ENCODE measurements around the gene SYDE2.
"Not testable (repeated sequence)": the region's sequence is repeated elsewhere in the genome, so short reads cannot be mapped to it uniquely, and the experiment has no call there.

The SYDE2 gene

GRCh38 chr1:85200463-85201339 lies at the start of gene SYDE2:
SYDE2 (minus strand) TSS chr1:85201016; CDS start chr1:85200996, 20 bp downstream.
- no peak for TF ChIP-seq CTCF (conservative IDR thresholded peaks at IDR 0.05)
- H3K27ac ChIP-seq = peak within 1 kb of the TSS; percentile 88

- not testable (repeated sequence) for H3K27ac ChIP-seq
Observed at GRCh38 chr1:85249042-85249441, 48.2 kb upstream of the SYDE2 start.

- H3K27ac ChIP-seq = no peak overlapping the region
- no peak for TF ChIP-seq CTCF (conservative IDR thresholded peaks at IDR 0.05)
Observed at GRCh38 chr1:85245891-85246290, 45.1 kb upstream of the SYDE2 start.

GRCh38 chr1:85245456-85245855 lies 44.6 kb upstream of the SYDE2 start:
- TF ChIP-seq CTCF (conservative IDR thresholded peaks at IDR 0.05) = no peak
- no peak overlapping the region for H3K27ac ChIP-seq

- no peak overlapping the region for H3K27ac ChIP-seq
- no peak for TF ChIP-seq CTCF (conservative IDR thresholded peaks at IDR 0.05)
Observed at GRCh38 chr1:85244271-85245061, 43.6 kb upstream of the SYDE2 start.

- no peak for TF ChIP-seq CTCF (conservative IDR thresholded peaks at IDR 0.05)
- no peak overlapping the region for H3K27ac ChIP-seq
Observed at GRCh38 chr1:85243372-85243771, 42.6 kb upstream of the SYDE2 start.

GRCh38 chr1:85240643-85241042 lies 39.8 kb upstream of the SYDE2 start:
- peak overlapping the region; percentile 57 for H3K27ac ChIP-seq
- no peak for TF ChIP-seq CTCF (conservative IDR thresholded peaks at IDR 0.05)

All from VCaP (cell line).